HepG2 (cell line): ENCODE data around the gene CLEC20A. TPM values are rescaled to one million over a fixed set of nuclear protein-coding genes. Genes with fewer than 3 reads are reported as not detected.

Source experiments
- HCFC1 ChIP-seq: fragments of 150-350 bp; IDR thresholded peaks from 2 replicates; pipeline ENCODE4 v1.6.1; 2014; ENCODE audit warnings: low read depth, low read length
- HOXA5 ChIP-seq: sonication (generic); formaldehyde crosslinking; IDR thresholded peaks from 2 replicates; pipeline ENCODE4 v1.4.0; 2020; ENCODE audit warnings: missing genetic modification reagents
- KDM5A ChIP-seq: fragments of 200-600 bp; sonication (generic); IDR thresholded peaks from 2 replicates; pipeline ENCODE4 v1.7.0; 2018; ENCODE audit warnings: antibody characterized with exemption, mild to moderate bottlenecking, low read length, borderline replicate concordance
- KLF13 ChIP-seq: sonication (generic); formaldehyde crosslinking; IDR thresholded peaks from 2 replicates; pipeline ENCODE4 v1.4.0; 2020; ENCODE audit warnings: mild to moderate bottlenecking, missing genetic modification reagents
- MED1 ChIP-seq: sonication (generic); formaldehyde crosslinking; IDR thresholded peaks from 2 replicates; pipeline ENCODE4 v1.4.0; 2020; ENCODE audit warnings: missing genetic modification reagents
- MTA1 ChIP-seq: sonication (generic); formaldehyde crosslinking; IDR thresholded peaks from 2 replicates; pipeline ENCODE4 v1.4.0; 2020; ENCODE audit warnings: missing genetic modification reagents, mild to moderate bottlenecking, borderline replicate concordance
- MTA3 ChIP-seq: sonication (generic); formaldehyde crosslinking; IDR thresholded peaks from 2 replicates; pipeline ENCODE4 v1.4.0; 2020; ENCODE audit warnings: missing genetic modification reagents
- NFYC ChIP-seq: IDR thresholded peaks from 2 replicates; pipeline ENCODE4 v1.6.1; 2016; ENCODE audit warnings: missing genetic modification reagents, missing compliant biosample characterization
- NR3C1 ChIP-seq: sonication (generic); formaldehyde crosslinking; IDR thresholded peaks from 2 replicates; pipeline ENCODE4 v1.4.0; 2020; ENCODE audit warnings: missing genetic modification reagents
- SNAI1 ChIP-seq: sonication (generic); formaldehyde crosslinking; IDR thresholded peaks from 2 replicates; pipeline ENCODE4 v1.5.0; 2020; ENCODE audit warnings: mild to moderate bottlenecking, missing genetic modification reagents, borderline replicate concordance
- ZNF282 ChIP-seq: fragments of 450-650 bp; IDR thresholded peaks from 2 replicates; pipeline ENCODE4 v1.6.1; 2018; ENCODE audit not compliant: partially characterized antibody
- ZNF510 ChIP-seq: sonication (generic); formaldehyde crosslinking; IDR thresholded peaks from 2 replicates; pipeline ENCODE4 v1.4.0; 2020; ENCODE audit warnings: low read depth, mild to moderate bottlenecking, missing genetic modification reagents
- ZNF552 ChIP-seq: sonication (generic); formaldehyde crosslinking; IDR thresholded peaks from 2 replicates; pipeline ENCODE4 v1.9.0; 2022; ENCODE audit warnings: missing genetic modification reagents, mild to moderate bottlenecking, borderline replicate concordance
- polyA plus RNA-seq, 8 experiments: library from polyadenylated mRNA; depleted of rRNA in 3 of 8; stranded (reverse) in 7 of 8; unstranded in 1 of 8; fragments of >200 nt; fragmentation: Illumina TruSeq in 4 of 8; extraction: Trizol in 4 of 8; gene quantifications; 2 replicates each; pipeline versions ENCODE4 v1.2.1 to v1.2.3, GENCODE V29; 2011 to 2016; ENCODE audit warnings: low read depth in 4 of 8, missing spikeins in 1 of 8, mixed read lengths in 1 of 8; ENCODE audit not compliant: insufficient read depth in 1 of 8
- total RNA-seq, 5 experiments: library from RNA; depleted of rRNA; stranded (reverse); fragments of >200 nt; fragmentation: Illumina TruSeq; extraction: Trizol; gene quantifications; 2 replicates each; pipeline ENCODE4 v1.2.3, GENCODE V29; 2016; ENCODE audit warnings: low read depth in 1 of 5
- TF ChIP-seq, protein P1 (sequence below): sonication (generic); formaldehyde crosslinking; IDR thresholded peaks from 2 replicates; pipeline ENCODE4 v1.4.0; 2020; ENCODE audit warnings: mild to moderate bottlenecking, missing genetic modification reagents, borderline replicate concordance
- TF ChIP-seq, protein P2 (sequence below): sonication (generic); formaldehyde crosslinking; IDR thresholded peaks from 2 replicates; pipeline ENCODE4 v1.4.0; 2020; ENCODE audit warnings: low read depth, missing genetic modification reagents
- TF ChIP-seq, protein P3 (sequence below): sonication (generic); formaldehyde crosslinking; IDR thresholded peaks from 2 replicates; pipeline ENCODE4 v1.4.0; 2020; ENCODE audit warnings: low read depth, mild to moderate bottlenecking, missing genetic modification reagents
- TF ChIP-seq, protein P4 (sequence below): IDR thresholded peaks from 2 replicates; pipeline ENCODE4 v1.6.1; 2012; ENCODE audit warnings: low read depth, low read length, improper control_type of control experiment
- TF ChIP-seq, protein P5 (sequence below): sonication (generic); formaldehyde crosslinking; IDR thresholded peaks from 2 replicates; pipeline ENCODE4 v1.8.1; 2023; ENCODE audit warnings: mild to moderate bottlenecking, missing genetic modification reagents, borderline replicate concordance

Gene CLEC20A
- total and polyA plus RNA-seq, 2 of the 13 experiments (the other 11 are each of a cell fraction or from before 2014, with no cell fraction given): not detected

DNA sequence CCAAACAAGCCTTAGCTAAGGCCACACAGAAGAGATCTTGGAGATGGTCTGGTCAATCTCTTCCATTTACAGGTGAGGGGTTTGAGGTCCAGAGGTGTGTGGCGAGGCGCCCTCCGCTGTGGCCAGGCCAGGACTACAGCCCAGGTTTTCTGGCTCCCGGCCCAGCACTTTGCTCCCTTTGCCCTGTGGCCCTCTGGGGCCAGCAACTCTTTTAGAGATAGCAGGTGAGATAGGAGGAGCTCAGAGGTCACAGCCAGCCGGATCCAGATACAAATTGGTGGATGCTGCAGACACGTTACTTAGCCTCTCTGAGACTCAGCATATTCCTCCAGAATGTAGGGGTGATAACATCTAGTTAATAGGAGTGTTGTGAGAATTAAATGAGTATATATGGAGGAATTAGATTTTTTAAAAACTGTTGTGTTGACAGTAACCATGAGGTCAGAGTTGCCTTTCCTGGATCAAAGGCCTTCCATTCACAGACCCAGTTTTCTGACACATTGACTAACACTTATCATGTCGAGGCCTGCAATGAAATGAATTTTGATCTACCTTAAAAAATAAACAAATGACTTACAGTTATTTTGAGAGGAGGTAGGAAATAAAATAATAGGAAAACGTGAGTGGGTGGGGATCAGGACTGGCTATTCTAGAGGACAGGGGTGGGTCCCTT, 32.7 kb upstream of the CLEC20A start (continued):
- TF ChIP-seq, protein P1, sequence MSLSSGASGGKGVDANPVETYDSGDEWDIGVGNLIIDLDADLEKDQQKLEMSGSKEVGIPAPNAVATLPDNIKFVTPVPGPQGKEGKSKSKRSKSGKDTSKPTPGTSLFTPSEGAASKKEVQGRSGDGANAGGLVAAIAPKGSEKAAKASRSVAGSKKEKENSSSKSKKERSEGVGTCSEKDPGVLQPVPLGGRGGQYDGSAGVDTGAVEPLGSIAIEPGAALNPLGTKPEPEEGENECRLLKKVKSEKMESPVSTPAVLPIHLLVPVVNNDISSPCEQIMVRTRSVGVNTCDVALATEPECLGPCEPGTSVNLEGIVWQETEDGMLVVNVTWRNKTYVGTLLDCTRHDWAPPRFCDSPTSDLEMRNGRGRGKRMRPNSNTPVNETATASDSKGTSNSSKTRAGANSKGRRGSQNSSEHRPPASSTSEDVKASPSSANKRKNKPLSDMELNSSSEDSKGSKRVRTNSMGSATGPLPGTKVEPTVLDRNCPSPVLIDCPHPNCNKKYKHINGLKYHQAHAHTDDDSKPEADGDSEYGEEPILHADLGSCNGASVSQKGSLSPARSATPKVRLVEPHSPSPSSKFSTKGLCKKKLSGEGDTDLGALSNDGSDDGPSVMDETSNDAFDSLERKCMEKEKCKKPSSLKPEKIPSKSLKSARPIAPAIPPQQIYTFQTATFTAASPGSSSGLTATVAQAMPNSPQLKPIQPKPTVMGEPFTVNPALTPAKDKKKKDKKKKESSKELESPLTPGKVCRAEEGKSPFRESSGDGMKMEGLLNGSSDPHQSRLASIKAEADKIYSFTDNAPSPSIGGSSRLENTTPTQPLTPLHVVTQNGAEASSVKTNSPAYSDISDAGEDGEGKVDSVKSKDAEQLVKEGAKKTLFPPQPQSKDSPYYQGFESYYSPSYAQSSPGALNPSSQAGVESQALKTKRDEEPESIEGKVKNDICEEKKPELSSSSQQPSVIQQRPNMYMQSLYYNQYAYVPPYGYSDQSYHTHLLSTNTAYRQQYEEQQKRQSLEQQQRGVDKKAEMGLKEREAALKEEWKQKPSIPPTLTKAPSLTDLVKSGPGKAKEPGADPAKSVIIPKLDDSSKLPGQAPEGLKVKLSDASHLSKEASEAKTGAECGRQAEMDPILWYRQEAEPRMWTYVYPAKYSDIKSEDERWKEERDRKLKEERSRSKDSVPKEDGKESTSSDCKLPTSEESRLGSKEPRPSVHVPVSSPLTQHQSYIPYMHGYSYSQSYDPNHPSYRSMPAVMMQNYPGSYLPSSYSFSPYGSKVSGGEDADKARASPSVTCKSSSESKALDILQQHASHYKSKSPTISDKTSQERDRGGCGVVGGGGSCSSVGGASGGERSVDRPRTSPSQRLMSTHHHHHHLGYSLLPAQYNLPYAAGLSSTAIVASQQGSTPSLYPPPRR (CRISPR knock-in tag): no peak
- TF ChIP-seq, protein P2, sequence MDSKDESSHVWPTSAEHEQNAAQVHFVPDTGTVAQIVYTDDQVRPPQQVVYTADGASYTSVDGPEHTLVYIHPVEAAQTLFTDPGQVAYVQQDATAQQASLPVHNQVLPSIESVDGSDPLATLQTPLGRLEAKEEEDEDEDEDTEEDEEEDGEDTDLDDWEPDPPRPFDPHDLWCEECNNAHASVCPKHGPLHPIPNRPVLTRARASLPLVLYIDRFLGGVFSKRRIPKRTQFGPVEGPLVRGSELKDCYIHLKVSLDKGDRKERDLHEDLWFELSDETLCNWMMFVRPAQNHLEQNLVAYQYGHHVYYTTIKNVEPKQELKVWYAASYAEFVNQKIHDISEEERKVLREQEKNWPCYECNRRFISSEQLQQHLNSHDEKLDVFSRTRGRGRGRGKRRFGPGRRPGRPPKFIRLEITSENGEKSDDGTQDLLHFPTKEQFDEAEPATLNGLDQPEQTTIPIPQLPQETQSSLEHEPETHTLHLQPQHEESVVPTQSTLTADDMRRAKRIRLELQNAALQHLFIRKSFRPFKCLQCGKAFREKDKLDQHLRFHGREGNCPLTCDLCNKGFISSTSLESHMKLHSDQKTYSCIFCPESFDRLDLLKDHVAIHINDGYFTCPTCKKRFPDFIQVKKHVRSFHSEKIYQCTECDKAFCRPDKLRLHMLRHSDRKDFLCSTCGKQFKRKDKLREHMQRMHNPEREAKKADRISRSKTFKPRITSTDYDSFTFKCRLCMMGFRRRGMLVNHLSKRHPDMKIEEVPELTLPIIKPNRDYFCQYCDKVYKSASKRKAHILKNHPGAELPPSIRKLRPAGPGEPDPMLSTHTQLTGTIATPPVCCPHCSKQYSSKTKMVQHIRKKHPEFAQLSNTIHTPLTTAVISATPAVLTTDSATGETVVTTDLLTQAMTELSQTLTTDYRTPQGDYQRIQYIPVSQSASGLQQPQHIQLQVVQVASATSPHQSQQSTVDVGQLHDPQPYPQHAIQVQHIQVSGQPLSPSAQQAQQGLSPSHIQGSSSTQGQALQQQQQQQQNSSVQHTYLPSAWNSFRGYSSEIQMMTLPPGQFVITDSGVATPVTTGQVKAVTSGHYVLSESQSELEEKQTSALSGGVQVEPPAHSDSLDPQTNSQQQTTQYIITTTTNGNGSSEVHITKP (CRISPR knock-in tag): no peak
- TF ChIP-seq NFYC (CRISPR knock-in tag) (no peak), KDM5A (no peak), ZNF510 (no peak), HOXA5 (CRISPR knock-in tag) (no peak), MTA1 (CRISPR knock-in tag) (no peak), SNAI1 (no peak), MED1 (CRISPR knock-in tag) (peak; percentile 47; the same call in 1 of the 2 replicates), NR3C1 (no peak), MTA3 (CRISPR knock-in tag) (no peak), ZNF552 (CRISPR knock-in tag) (no peak), HCFC1 (no peak), ZNF282 (no peak), KLF13 (CRISPR knock-in tag) (no peak)
- TF ChIP-seq, protein P3, sequence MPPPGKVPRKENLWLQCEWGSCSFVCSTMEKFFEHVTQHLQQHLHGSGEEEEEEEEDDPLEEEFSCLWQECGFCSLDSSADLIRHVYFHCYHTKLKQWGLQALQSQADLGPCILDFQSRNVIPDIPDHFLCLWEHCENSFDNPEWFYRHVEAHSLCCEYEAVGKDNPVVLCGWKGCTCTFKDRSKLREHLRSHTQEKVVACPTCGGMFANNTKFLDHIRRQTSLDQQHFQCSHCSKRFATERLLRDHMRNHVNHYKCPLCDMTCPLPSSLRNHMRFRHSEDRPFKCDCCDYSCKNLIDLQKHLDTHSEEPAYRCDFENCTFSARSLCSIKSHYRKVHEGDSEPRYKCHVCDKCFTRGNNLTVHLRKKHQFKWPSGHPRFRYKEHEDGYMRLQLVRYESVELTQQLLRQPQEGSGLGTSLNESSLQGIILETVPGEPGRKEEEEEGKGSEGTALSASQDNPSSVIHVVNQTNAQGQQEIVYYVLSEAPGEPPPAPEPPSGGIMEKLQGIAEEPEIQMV (CRISPR knock-in tag): 0 out of 2 replicates have a peak, but pooled peaks have one; percentile 48
- TF ChIP-seq, protein P4, sequence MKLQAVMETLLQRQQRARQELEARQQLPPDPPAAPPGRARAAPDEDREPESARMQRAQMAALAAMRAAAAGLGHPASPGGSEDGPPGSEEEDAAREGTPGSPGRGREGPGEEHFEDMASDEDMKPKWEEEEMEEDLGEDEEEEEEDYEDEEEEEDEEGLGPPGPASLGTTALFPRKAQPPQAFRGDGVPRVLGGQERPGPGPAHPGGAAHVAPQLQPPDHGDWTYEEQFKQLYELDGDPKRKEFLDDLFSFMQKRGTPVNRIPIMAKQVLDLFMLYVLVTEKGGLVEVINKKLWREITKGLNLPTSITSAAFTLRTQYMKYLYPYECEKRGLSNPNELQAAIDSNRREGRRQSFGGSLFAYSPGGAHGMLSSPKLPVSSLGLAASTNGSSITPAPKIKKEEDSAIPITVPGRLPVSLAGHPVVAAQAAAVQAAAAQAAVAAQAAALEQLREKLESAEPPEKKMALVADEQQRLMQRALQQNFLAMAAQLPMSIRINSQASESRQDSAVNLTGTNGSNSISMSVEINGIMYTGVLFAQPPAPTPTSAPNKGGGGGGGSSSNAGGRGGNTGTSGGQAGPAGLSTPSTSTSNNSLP: no peak
- TF ChIP-seq, protein P5, sequence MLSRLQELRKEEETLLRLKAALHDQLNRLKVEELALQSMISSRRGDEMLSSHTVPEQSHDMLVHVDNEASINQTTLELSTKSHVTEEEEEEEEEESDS: no peak
